ENCODE data around the gene NCK2.

Gene NCK2

GRCh38 chr2:105739944-105740530 lies 4.7 kb upstream of the NCK2 start:
- Histone ChIP-seq H3K27me3 (ENCODE audit: control insufficient read depth in 3 of 3, insufficient read depth in 3 of 3, low read depth in 1 of 3, low read length in 3 of 3) (peaks cover 0 to 4% (median 0%) of the 10 kb centered on the region in 3 experiments), H3K23ac (ENCODE audit: low read depth, low read length, poor library complexity) (no peak overlapping the region), H3K9ac (ENCODE audit: low read depth, low read length, poor library complexity) (no peak overlapping the region), H4K91ac (ENCODE audit: low read depth, low read length, poor library complexity) (no peak overlapping the region), H3K4ac (ENCODE audit: low read length) (no peak overlapping the region), H4K8ac (ENCODE audit: low read depth, low read length) (no peak overlapping the region), H3K27ac (replicated peaks; ENCODE audit: low read length) (no peak overlapping the region), H3K4me3 (ENCODE audit: low read length in 2 of 2) (no peak overlapping the region), H2BK12ac (ENCODE audit: low read length) (no peak overlapping the region), H3K4me2 (ENCODE audit: insufficient read depth, low read length, poor library complexity, severe bottlenecking) (no peak overlapping the region), H2BK15ac (ENCODE audit: low read length) (no peak overlapping the region), H3K18ac (ENCODE audit: low read length) (peak overlapping the region; percentile 19), H2BK5ac (ENCODE audit: low read length) (no peak overlapping the region), H3K79me1 (ENCODE audit: low read depth, low read length) (no peaks in the 10 kb centered on the region), H3K9me3 (replicated peaks in 1 of 2; ENCODE audit: control insufficient read depth in 2 of 2, insufficient read depth in 1 of 2, low read depth in 1 of 2, low read length in 2 of 2) (peaks cover 0 to 3% of the 10 kb centered on the region in 2 donors), H3K4me1 (ENCODE audit: control insufficient read depth in 2 of 2, insufficient read depth in 1 of 2, low read depth in 1 of 2, low read length in 2 of 2) (peaks cover 4 to 9% of the 10 kb centered on the region in 2 donors), H2AK5ac (ENCODE audit: low read depth, low read length) (no peak overlapping the region), H2BK120ac (ENCODE audit: low read depth, low read length) (no peak overlapping the region), H3K14ac (ENCODE audit: low read length) (no peak overlapping the region), H3K36me3 (replicated peaks in 1 of 2; ENCODE audit: control insufficient read depth in 2 of 2, insufficient read depth in 2 of 2, low read length in 2 of 2) (no peaks in the 10 kb centered on the region), H2AFZ (ENCODE audit: low read length) (peak overlapping the region; percentile 34)
- DNase-seq (ENCODE audit: low spot score), result no peak
- no CpG with 5 or more reads among the region's 7 CpGs for WGBS, 2 donors (ENCODE audit: extremely low coverage in 2 of 2, insufficient read length in 2 of 2, insufficient replicate concordance in 1 of 2)

GRCh38 chr2:105741174-105741573 lies 3.5 kb upstream of the NCK2 start:
- Histone ChIP-seq H2AK5ac (ENCODE audit: low read depth, low read length) (no peak overlapping the region), H3K27ac (replicated peaks; ENCODE audit: low read length) (no peak overlapping the region)

GRCh38 chr2:105741617-105742016 lies 3.1 kb upstream of the NCK2 start:
- peaks cover 2% of the 10 kb centered on the region for H3K79me1 ChIP-seq (ENCODE audit: low read depth, low read length)
- H2BK120ac ChIP-seq (ENCODE audit: low read depth, low read length), result no peak overlapping the region
- no peak overlapping the region for H4K91ac ChIP-seq (ENCODE audit: low read depth, low read length, poor library complexity)
- H3K9me3 ChIP-seq (replicated peaks in 1 of 2; ENCODE audit: control insufficient read depth in 2 of 2, insufficient read depth in 1 of 2, low read depth in 1 of 2, low read length in 2 of 2), result peaks cover 0 to 3% of the 10 kb centered on the region in 2 donors
- peaks cover 0 to 4% of the 10 kb centered on the region in 2 donors for H3K36me3 ChIP-seq (replicated peaks in 1 of 2; ENCODE audit: control insufficient read depth in 2 of 2, insufficient read depth in 2 of 2, low read length in 2 of 2)
- no peak overlapping the region for H3K27ac ChIP-seq (replicated peaks; ENCODE audit: low read length)
- H3K23ac ChIP-seq (ENCODE audit: low read depth, low read length, poor library complexity), result no peak overlapping the region
- no CpG with 5 or more reads among the region's 4 CpGs for WGBS, 2 donors (ENCODE audit: extremely low coverage in 2 of 2, insufficient read length in 2 of 2, insufficient replicate concordance in 1 of 2)
- H3K4me1 ChIP-seq (ENCODE audit: control insufficient read depth in 2 of 2, insufficient read depth in 1 of 2, low read depth in 1 of 2, low read length in 2 of 2), result peaks cover 9 to 14% of the 10 kb centered on the region in 2 donors
- no peak overlapping the region for H2BK15ac ChIP-seq (ENCODE audit: low read length)
- H2AFZ ChIP-seq (ENCODE audit: low read length), result no peak overlapping the region
- no peak for DNase-seq (ENCODE audit: low spot score)
- no peak overlapping the region for H3K14ac ChIP-seq (ENCODE audit: low read length)
- peaks cover 0 to 4% (median 0%) of the 10 kb centered on the region in 3 experiments for H3K27me3 ChIP-seq (ENCODE audit: control insufficient read depth in 3 of 3, insufficient read depth in 3 of 3, low read depth in 1 of 3, low read length in 3 of 3)
- no peak overlapping the region for H4K8ac ChIP-seq (ENCODE audit: low read depth, low read length)
- no peak overlapping the region for H3K18ac ChIP-seq (ENCODE audit: low read length)
- H3K4me2 ChIP-seq (ENCODE audit: insufficient read depth, low read length, poor library complexity, severe bottlenecking), result no peak overlapping the region
- no peak overlapping the region for H3K9ac ChIP-seq (ENCODE audit: low read depth, low read length, poor library complexity)
- H2BK12ac ChIP-seq (ENCODE audit: low read length), result no peak overlapping the region
- no peak overlapping the region for H3K4me3 ChIP-seq (ENCODE audit: low read length in 2 of 2)
- no peak overlapping the region for H2AK5ac ChIP-seq (ENCODE audit: low read depth, low read length)
- no peak overlapping the region for H2BK5ac ChIP-seq (ENCODE audit: low read length)
- no peak overlapping the region for H3K4ac ChIP-seq (ENCODE audit: low read length)

More at GRCh38 chr2:105741174-105741573, 3.5 kb upstream of the NCK2 start:
- Histone ChIP-seq H3K14ac (ENCODE audit: low read length) (no peak overlapping the region), H4K8ac (ENCODE audit: low read depth, low read length) (no peak overlapping the region), H4K91ac (ENCODE audit: low read depth, low read length, poor library complexity) (no peak overlapping the region), H3K9me3 (replicated peaks in 1 of 2; ENCODE audit: control insufficient read depth in 2 of 2, insufficient read depth in 1 of 2, low read depth in 1 of 2, low read length in 2 of 2) (peaks cover 0 to 3% of the 10 kb centered on the region in 2 donors), H3K79me1 (ENCODE audit: low read depth, low read length) (peaks cover 2% of the 10 kb centered on the region), H2BK15ac (ENCODE audit: low read length) (no peak overlapping the region), H3K18ac (ENCODE audit: low read length) (no peak overlapping the region), H2AFZ (ENCODE audit: low read length) (no peak overlapping the region), H3K9ac (ENCODE audit: low read depth, low read length, poor library complexity) (no peak overlapping the region), H3K27me3 (ENCODE audit: control insufficient read depth in 3 of 3, insufficient read depth in 3 of 3, low read depth in 1 of 3, low read length in 3 of 3) (peaks cover 0 to 4% (median 0%) of the 10 kb centered on the region in 3 experiments), H3K4me1 (ENCODE audit: control insufficient read depth in 2 of 2, insufficient read depth in 1 of 2, low read depth in 1 of 2, low read length in 2 of 2) (peaks cover 5 to 10% of the 10 kb centered on the region in 2 donors), H2BK12ac (ENCODE audit: low read length) (no peak overlapping the region), H2BK120ac (ENCODE audit: low read depth, low read length) (no peak overlapping the region), H3K23ac (ENCODE audit: low read depth, low read length, poor library complexity) (no peak overlapping the region), H3K36me3 (replicated peaks in 1 of 2; ENCODE audit: control insufficient read depth in 2 of 2, insufficient read depth in 2 of 2, low read length in 2 of 2) (no peaks in the 10 kb centered on the region), H3K4me3 (ENCODE audit: low read length in 2 of 2) (no peak overlapping the region), H3K4ac (ENCODE audit: low read length) (no peak overlapping the region), H3K4me2 (ENCODE audit: insufficient read depth, low read length, poor library complexity, severe bottlenecking) (no peak overlapping the region), H2BK5ac (ENCODE audit: low read length) (no peak overlapping the region)
- DNase-seq (ENCODE audit: low spot score), result no peak
- no CpG with 5 or more reads among the region's 3 CpGs for WGBS, 2 donors (ENCODE audit: extremely low coverage in 2 of 2, insufficient read length in 2 of 2, insufficient replicate concordance in 1 of 2)

- Histone ChIP-seq H2BK5ac (ENCODE audit: low read length) (no peak overlapping the region), H2BK12ac (ENCODE audit: low read length) (no peak overlapping the region), H4K91ac (ENCODE audit: low read depth, low read length, poor library complexity) (no peak overlapping the region), H3K36me3 (replicated peaks in 1 of 2; ENCODE audit: control insufficient read depth in 2 of 2, insufficient read depth in 2 of 2, low read length in 2 of 2) (peaks cover 0 to 31% of the 10 kb centered on the region in 2 donors), H3K4me1 (ENCODE audit: control insufficient read depth in 2 of 2, insufficient read depth in 1 of 2, low read depth in 1 of 2, low read length in 2 of 2) (peaks cover 9 to 18% of the 10 kb centered on the region in 2 donors), H4K8ac (ENCODE audit: low read depth, low read length) (no peak overlapping the region), H2BK120ac (ENCODE audit: low read depth, low read length) (no peak overlapping the region), H3K4ac (ENCODE audit: low read length) (no peak overlapping the region), H3K27me3 (ENCODE audit: control insufficient read depth in 3 of 3, insufficient read depth in 3 of 3, low read depth in 1 of 3, low read length in 3 of 3) (peaks cover 0 to 4% (median 0%) of the 10 kb centered on the region in 3 experiments), H3K18ac (ENCODE audit: low read length) (peak overlapping the region; percentile 79), H3K9me3 (replicated peaks in 1 of 2; ENCODE audit: control insufficient read depth in 2 of 2, insufficient read depth in 1 of 2, low read depth in 1 of 2, low read length in 2 of 2) (peaks cover 0 to 11% of the 10 kb centered on the region in 2 donors), H2BK15ac (ENCODE audit: low read length) (no peak overlapping the region), H3K79me1 (ENCODE audit: low read depth, low read length) (peaks cover 2% of the 10 kb centered on the region), H3K4me2 (ENCODE audit: insufficient read depth, low read length, poor library complexity, severe bottlenecking) (peak overlapping the region; percentile 51), H3K4me3 (ENCODE audit: low read length in 2 of 2) (peak overlapping the region; percentile 62 to 92), H3K9ac (ENCODE audit: low read depth, low read length, poor library complexity) (peak overlapping the region; percentile 39), H2AFZ (ENCODE audit: low read length) (peak overlapping the region; percentile 76), H3K23ac (ENCODE audit: low read depth, low read length, poor library complexity) (no peak overlapping the region), H3K14ac (ENCODE audit: low read length) (no peak overlapping the region), H3K27ac (replicated peaks; ENCODE audit: low read length) (no peak overlapping the region), H2AK5ac (ENCODE audit: low read depth, low read length) (no peak overlapping the region)
- DNase-seq (ENCODE audit: low spot score), result peak; percentile 63
- no CpG with 5 or more reads among the region's 75 CpGs for WGBS, 2 donors (ENCODE audit: extremely low coverage in 2 of 2, insufficient read length in 2 of 2, insufficient replicate concordance in 1 of 2)
Measured at GRCh38 chr2:105744091-105744908, 412 bp upstream of the NCK2 start.
